ENCODE data around the gene TMEM123. TPM values are rescaled to one million over a fixed set of nuclear protein-coding genes. Genes with fewer than 3 reads are reported as not detected.

TMEM123 gene
- total and polyA plus RNA-seq, 2 of the 13 experiments (the other 11 are each of a cell fraction or from before 2014, with no cell fraction given), result 365 to 2,761 TPM

- TF ChIP-seq KLF9 (CRISPR knock-in tag; IDR thresholded peaks at IDR 0.05; ENCODE audit: low read depth) (no peak), KDM4B (CRISPR knock-in tag; IDR thresholded peaks at IDR 0.05) (no peak), MIER2 (CRISPR knock-in tag; IDR thresholded peaks at IDR 0.05) (no peak), ZNF777 (CRISPR knock-in tag; IDR thresholded peaks at IDR 0.05) (no peak), RFXANK (CRISPR knock-in tag; IDR thresholded peaks at IDR 0.05) (no peak), ZFX (CRISPR knock-in tag; IDR thresholded peaks at IDR 0.05; ENCODE audit: low read depth) (peak; percentile 70), ZNF430 (CRISPR knock-in tag; IDR thresholded peaks at IDR 0.05) (peak; percentile 47), SOX13 (IDR thresholded peaks at IDR 0.05) (no peak), SOX13 (CRISPR knock-in tag; conservative IDR thresholded peaks at IDR 0.05 in 1 of 2, IDR thresholded peaks at IDR 0.05 in 1 of 2) (peak in 1 of 2 experiments; percentile 41; a peak in 1 of 4 replicates), MTF2 (CRISPR knock-in tag; IDR thresholded peaks at IDR 0.05; ENCODE audit: borderline replicate concordance) (no peak), ZFP1 (CRISPR knock-in tag; IDR thresholded peaks at IDR 0.05) (no peak), ELF1 (CRISPR knock-in tag; IDR thresholded peaks at IDR 0.05) (no peak), ZNF891 (CRISPR knock-in tag; IDR thresholded peaks at IDR 0.05) (peak; percentile 6; the same call in 1 of the 2 replicates), MAF1 (CRISPR knock-in tag; IDR thresholded peaks at IDR 0.05; ENCODE audit: borderline replicate concordance) (no peak), ZNF143 (CRISPR knock-in tag; IDR thresholded peaks at IDR 0.05) (no peak), JUN (CRISPR knock-in tag; IDR thresholded peaks at IDR 0.05) (no peak), REPIN1 (CRISPR knock-in tag; IDR thresholded peaks at IDR 0.05; ENCODE audit: borderline replicate concordance, low read depth) (peak; percentile 38; the same call in 1 of the 2 replicates)
- TF ChIP-seq, protein P1, sequence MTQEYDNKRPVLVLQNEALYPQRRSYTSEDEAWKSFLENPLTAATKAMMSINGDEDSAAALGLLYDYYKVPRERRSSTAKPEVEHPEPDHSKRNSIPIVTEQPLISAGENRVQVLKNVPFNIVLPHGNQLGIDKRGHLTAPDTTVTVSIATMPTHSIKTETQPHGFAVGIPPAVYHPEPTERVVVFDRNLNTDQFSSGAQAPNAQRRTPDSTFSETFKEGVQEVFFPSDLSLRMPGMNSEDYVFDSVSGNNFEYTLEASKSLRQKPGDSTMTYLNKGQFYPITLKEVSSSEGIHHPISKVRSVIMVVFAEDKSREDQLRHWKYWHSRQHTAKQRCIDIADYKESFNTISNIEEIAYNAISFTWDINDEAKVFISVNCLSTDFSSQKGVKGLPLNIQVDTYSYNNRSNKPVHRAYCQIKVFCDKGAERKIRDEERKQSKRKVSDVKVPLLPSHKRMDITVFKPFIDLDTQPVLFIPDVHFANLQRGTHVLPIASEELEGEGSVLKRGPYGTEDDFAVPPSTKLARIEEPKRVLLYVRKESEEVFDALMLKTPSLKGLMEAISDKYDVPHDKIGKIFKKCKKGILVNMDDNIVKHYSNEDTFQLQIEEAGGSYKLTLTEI (CRISPR knock-in tag; conservative IDR thresholded peaks at IDR 0.05), result no peak
- TF ChIP-seq, protein P2, sequence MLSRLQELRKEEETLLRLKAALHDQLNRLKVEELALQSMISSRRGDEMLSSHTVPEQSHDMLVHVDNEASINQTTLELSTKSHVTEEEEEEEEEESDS (CRISPR knock-in tag; IDR thresholded peaks at IDR 0.05; ENCODE audit: borderline replicate concordance), result peak; percentile 37; the same call in 1 of the 2 replicates
- TF ChIP-seq, protein P3, sequence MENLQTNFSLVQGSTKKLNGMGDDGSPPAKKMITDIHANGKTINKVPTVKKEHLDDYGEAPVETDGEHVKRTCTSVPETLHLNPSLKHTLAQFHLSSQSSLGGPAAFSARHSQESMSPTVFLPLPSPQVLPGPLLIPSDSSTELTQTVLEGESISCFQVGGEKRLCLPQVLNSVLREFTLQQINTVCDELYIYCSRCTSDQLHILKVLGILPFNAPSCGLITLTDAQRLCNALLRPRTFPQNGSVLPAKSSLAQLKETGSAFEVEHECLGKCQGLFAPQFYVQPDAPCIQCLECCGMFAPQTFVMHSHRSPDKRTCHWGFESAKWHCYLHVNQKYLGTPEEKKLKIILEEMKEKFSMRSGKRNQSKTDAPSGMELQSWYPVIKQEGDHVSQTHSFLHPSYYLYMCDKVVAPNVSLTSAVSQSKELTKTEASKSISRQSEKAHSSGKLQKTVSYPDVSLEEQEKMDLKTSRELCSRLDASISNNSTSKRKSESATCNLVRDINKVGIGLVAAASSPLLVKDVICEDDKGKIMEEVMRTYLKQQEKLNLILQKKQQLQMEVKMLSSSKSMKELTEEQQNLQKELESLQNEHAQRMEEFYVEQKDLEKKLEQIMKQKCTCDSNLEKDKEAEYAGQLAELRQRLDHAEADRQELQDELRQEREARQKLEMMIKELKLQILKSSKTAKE (CRISPR knock-in tag; IDR thresholded peaks at IDR 0.05; ENCODE audit: borderline replicate concordance), result peak; percentile 71; the same call in 1 of the 2 replicates
- TF ChIP-seq, protein P4, sequence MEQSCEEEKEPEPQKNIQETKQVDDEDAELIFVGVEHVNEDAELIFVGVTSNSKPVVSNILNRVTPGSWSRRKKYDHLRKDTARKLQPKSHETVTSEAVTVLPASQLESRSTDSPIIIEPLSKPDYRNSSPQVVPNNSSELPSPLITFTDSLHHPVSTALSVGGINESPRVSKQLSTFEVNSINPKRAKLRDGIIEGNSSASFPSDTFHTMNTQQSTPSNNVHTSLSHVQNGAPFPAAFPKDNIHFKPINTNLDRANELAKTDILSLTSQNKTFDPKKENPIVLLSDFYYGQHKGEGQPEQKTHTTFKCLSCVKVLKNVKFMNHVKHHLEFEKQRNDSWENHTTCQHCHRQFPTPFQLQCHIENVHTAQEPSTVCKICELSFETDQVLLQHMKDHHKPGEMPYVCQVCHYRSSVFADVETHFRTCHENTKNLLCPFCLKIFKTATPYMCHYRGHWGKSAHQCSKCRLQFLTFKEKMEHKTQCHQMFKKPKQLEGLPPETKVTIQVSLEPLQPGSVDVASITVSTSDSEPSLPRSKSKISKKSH (CRISPR knock-in tag; IDR thresholded peaks at IDR 0.05; ENCODE audit: borderline replicate concordance), result no peak; the same call in 1 of the 2 replicates
- TF ChIP-seq, protein P5, sequence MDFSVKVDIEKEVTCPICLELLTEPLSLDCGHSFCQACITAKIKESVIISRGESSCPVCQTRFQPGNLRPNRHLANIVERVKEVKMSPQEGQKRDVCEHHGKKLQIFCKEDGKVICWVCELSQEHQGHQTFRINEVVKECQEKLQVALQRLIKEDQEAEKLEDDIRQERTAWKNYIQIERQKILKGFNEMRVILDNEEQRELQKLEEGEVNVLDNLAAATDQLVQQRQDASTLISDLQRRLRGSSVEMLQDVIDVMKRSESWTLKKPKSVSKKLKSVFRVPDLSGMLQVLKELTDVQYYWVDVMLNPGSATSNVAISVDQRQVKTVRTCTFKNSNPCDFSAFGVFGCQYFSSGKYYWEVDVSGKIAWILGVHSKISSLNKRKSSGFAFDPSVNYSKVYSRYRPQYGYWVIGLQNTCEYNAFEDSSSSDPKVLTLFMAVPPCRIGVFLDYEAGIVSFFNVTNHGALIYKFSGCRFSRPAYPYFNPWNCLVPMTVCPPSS (IDR thresholded peaks at IDR 0.05), result no peak
These were observed at the start of gene TMEM123 (continued) for GRCh38 chr11:102452461-102453301.

All from HepG2 (cell line).